Upper lobe of left lung (tissue), 6 donors: ENCODE data around the gene USP32. TPM values are rescaled to one million over a fixed set of nuclear protein-coding genes. Genes with fewer than 3 reads are reported as not detected.

Experiments
- ATAC-seq, 2 donors: fragments of 200-7000 bp; cut with Tn5 transposase; one replicate each; pipeline ENCODE4 v1.9.1; 2022; ENCODE audit warnings: mild to moderate bottlenecking in 2 of 2, moderate library complexity in 2 of 2; ENCODE audit not compliant: low FRiP score in 2 of 2
- DNase-seq, 2 donors: peaks; one replicate each; pipeline ENCODE4 v3.0.0-alpha.2; 2019 to 2020
- H3K27ac ChIP-seq, 4 donors: fragments of 200-600 bp; sonication (generic); one replicate each; pipeline ENCODE4 v1.5.1; 2016 to 2019
- H3K27me3 ChIP-seq, 4 donors: fragments of 200-600 bp; sonication (generic); one replicate each; pipeline ENCODE4 v1.5.1; 2017 to 2019
- H3K36me3 ChIP-seq, 4 donors: fragments of 200-600 bp; sonication (generic); one replicate each; pipeline ENCODE4 v1.5.1; 2016 to 2019
- H3K4me1 ChIP-seq, 4 donors: fragments of 200-600 bp; sonication (generic); one replicate each; pipeline ENCODE4 v1.5.1; 2018 to 2019
- H3K4me3 ChIP-seq, 4 donors: fragments of 200-600 bp; sonication (generic); one replicate each; pipeline ENCODE4 v1.5.1; 2017 to 2019; ENCODE audit warnings: mild to moderate bottlenecking in 2 of 4, moderate library complexity in 1 of 4
- H3K9me3 ChIP-seq, 4 donors: fragments of 200-600 bp; sonication (generic); one replicate each; pipeline ENCODE4 v1.5.1; 2018 to 2019
- EP300 ChIP-seq, 4 donors: sonication (generic); formaldehyde crosslinking; IDR thresholded peaks; one replicate each; pipeline ENCODE4 v1.5.1; 2017; ENCODE audit warnings: antibody characterized with exemption in 4 of 4, control low read depth in 2 of 4
- POLR2A ChIP-seq, 4 donors: fragments of 450-650 bp; IDR thresholded peaks; one replicate each; pipeline ENCODE4 v1.5.1; 2016 to 2017; ENCODE audit warnings: antibody characterized with exemption in 4 of 4, mild to moderate bottlenecking in 2 of 4
- POLR2AphosphoS5 ChIP-seq, 2 donors: sonication (generic); formaldehyde crosslinking; IDR thresholded peaks; one replicate each; pipeline ENCODE4 v1.5.1; 2017; ENCODE audit warnings: antibody characterized with exemption in 2 of 2
- WGBS, 2 donors: methylation state at CpG; one replicate each; pipeline ENCODE4 v1.1.5; 2017 to 2018; 5-methylcytosine and 5-hydroxymethylcytosine counted together
- total RNA-seq, 6 donors: library from RNA; depleted of rRNA in 4 of 6; stranded (reverse); fragments of >200 nt in 4 of 6; gene quantifications; one replicate each; pipeline versions ENCODE4 v1.1.0 to v1.2.1, GENCODE V29; 2016 to 2021
- TF ChIP-seq, protein P1 (sequence below), 6 experiments: fragments of 450-650 bp in 4 of 6; fragments of 200-600 bp in 2 of 6; sonication (generic) in 2 of 6; IDR thresholded peaks; one replicate each; pipeline ENCODE4 v1.5.1; 2016 to 2019; ENCODE audit warnings: antibody characterized with exemption in 6 of 6
- donor health status: DM: no; HTN: no; CAD: no; lungs with moderate emphysema.
- donor health status: DM: no; HTN: yes; CAD: no; lungs with severe emphysema.

USP32 gene
- total RNA-seq, 6 donors from 2014 or later: 69.5 to 115 (median 86.3) TPM

- ATAC-seq: no peak
- peaks cover 0 to 29% (median 22%) of the 10 kb centered on the region in 4 donors for H3K4me1 ChIP-seq
Observed at GRCh38 chr17:60301649-60302048, 90.3 kb downstream of the USP32 start.

GRCh38 chr17:60300949-60301348 lies 91.0 kb downstream of the USP32 start:
- WGBS, 2 donors: 58 to 70% methylated on average over 1 of the region's 1 CpG
- TF ChIP-seq POLR2A (IDR thresholded peaks at IDR 0.05): no peak
- no peak for TF ChIP-seq EP300 (IDR thresholded peaks at IDR 0.05)
- TF ChIP-seq, protein P1, sequence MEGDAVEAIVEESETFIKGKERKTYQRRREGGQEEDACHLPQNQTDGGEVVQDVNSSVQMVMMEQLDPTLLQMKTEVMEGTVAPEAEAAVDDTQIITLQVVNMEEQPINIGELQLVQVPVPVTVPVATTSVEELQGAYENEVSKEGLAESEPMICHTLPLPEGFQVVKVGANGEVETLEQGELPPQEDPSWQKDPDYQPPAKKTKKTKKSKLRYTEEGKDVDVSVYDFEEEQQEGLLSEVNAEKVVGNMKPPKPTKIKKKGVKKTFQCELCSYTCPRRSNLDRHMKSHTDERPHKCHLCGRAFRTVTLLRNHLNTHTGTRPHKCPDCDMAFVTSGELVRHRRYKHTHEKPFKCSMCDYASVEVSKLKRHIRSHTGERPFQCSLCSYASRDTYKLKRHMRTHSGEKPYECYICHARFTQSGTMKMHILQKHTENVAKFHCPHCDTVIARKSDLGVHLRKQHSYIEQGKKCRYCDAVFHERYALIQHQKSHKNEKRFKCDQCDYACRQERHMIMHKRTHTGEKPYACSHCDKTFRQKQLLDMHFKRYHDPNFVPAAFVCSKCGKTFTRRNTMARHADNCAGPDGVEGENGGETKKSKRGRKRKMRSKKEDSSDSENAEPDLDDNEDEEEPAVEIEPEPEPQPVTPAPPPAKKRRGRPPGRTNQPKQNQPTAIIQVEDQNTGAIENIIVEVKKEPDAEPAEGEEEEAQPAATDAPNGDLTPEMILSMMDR (IDR thresholded peaks at IDR 0.05): no peak
- no peak for TF ChIP-seq POLR2AphosphoS5 (IDR thresholded peaks at IDR 0.05)
- no peak for DNase-seq

More at GRCh38 chr17:60301649-60302048, 90.3 kb downstream of the USP32 start:
- TF ChIP-seq EP300 (IDR thresholded peaks at IDR 0.05): no peak
- TF ChIP-seq, protein P1 (IDR thresholded peaks at IDR 0.05): no peak
- no peak for TF ChIP-seq POLR2AphosphoS5 (IDR thresholded peaks at IDR 0.05)
- TF ChIP-seq POLR2A (IDR thresholded peaks at IDR 0.05): no peak
- WGBS, 2 donors: 78 to 90% methylated on average over 1 of the region's 1 CpG
- H3K36me3 ChIP-seq: no peaks in the 10 kb centered on the region
- H3K4me3 ChIP-seq: no peak overlapping the region
- no peaks in the 10 kb centered on the region for H3K27me3 ChIP-seq
- no peaks in the 10 kb centered on the region for H3K9me3 ChIP-seq
- DNase-seq: no peak
- H3K27ac ChIP-seq: no peak overlapping the region

GRCh38 chr17:60300011-60300410 lies 91.9 kb downstream of the USP32 start:
- Histone ChIP-seq H3K9me3 (no peaks in the 10 kb centered on the region), H3K27ac (no peak overlapping the region), H3K4me3 (no peak overlapping the region), H3K4me1 (peaks cover 0 to 24% (median 17%) of the 10 kb centered on the region in 4 donors), H3K36me3 (no peaks in the 10 kb centered on the region), H3K27me3 (no peaks in the 10 kb centered on the region)
- TF ChIP-seq, protein P1 (IDR thresholded peaks at IDR 0.05): no peak
- TF ChIP-seq POLR2A (IDR thresholded peaks at IDR 0.05): no peak
- TF ChIP-seq POLR2AphosphoS5 (IDR thresholded peaks at IDR 0.05): no peak
- TF ChIP-seq EP300 (IDR thresholded peaks at IDR 0.05): no peak
- ATAC-seq (no peak), DNase-seq (no peak)
- WGBS, 2 donors: 84 to 87% methylated on average over 2 of the region's 2 CpGs

More at GRCh38 chr17:60300949-60301348, 91.0 kb downstream of the USP32 start:
- Histone ChIP-seq H3K27ac (no peak overlapping the region), H3K36me3 (no peaks in the 10 kb centered on the region), H3K27me3 (no peaks in the 10 kb centered on the region), H3K4me3 (no peak overlapping the region), H3K4me1 (peaks cover 0 to 29% (median 22%) of the 10 kb centered on the region in 4 donors), H3K9me3 (no peaks in the 10 kb centered on the region)
- no peak for ATAC-seq

DNA sequence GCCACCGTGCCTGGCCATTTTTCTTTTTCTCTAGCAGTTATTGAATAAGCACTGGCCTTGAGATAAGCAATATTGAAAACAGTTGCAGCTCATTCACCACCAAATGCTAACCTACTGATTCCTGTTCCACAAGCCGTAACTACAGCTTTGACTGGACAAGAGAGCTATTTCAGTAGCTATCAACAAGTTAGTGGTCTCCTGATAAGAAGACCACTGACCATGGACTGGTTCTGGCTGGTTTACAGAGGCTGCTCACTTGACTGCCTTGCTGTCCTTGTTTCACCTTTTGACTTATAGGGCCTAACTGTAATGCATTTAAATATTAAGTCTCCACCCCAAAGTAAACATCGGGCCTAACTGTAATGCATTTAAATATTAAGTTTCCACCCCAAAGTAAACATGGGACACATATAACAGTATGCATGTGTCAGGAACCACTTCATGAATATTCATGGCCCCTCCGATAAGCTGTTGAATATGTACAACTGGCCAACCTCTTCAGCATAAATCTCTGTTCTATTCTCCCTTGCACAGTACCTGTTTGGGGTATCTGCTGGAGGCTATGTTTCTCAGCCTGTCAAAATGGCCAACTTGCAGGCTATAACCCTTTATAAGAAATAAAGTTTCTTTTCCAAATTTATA lies 94.1 kb downstream of the USP32 start:
- ATAC-seq (no peak), DNase-seq (no peak)
- Histone ChIP-seq H3K4me1 (peaks cover 0 to 10% (median 5%) of the 10 kb centered on the region in 4 donors), H3K4me3 (no peak overlapping the region), H3K9me3 (no peaks in the 10 kb centered on the region), H3K36me3 (peaks cover 0 to 5% (median 2%) of the 10 kb centered on the region in 4 donors), H3K27ac (no peak overlapping the region), H3K27me3 (no peaks in the 10 kb centered on the region)
- 94 to 96% methylated on average over 4 of the region's 4 CpGs for WGBS, 2 donors
- TF ChIP-seq EP300 (IDR thresholded peaks at IDR 0.05) (no peak), POLR2AphosphoS5 (IDR thresholded peaks at IDR 0.05) (no peak), POLR2A (IDR thresholded peaks at IDR 0.05) (no peak)
- TF ChIP-seq, protein P1 (IDR thresholded peaks at IDR 0.05): no peak

DNA sequence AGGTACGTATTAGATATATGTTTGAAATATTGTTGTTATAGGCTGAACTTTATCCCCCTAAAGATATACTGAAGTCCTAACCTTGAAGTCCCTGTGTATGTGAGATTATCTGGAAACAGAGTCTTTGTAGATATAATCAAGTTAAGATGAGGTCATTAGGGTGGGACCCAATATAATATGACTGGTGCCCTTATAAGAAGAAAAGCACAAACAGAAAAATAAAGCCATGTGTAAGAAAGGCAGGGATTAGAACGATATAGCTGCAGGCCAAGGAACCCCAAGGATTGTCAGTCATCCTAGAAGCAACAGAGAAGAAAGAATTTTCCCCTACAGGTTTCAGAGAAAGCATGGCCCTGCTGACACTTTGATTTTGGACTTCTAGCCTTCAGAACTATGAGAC lies 95.8 kb downstream of the USP32 start:
- Histone ChIP-seq H3K27ac (no peak overlapping the region), H3K27me3 (no peaks in the 10 kb centered on the region), H3K36me3 (peaks cover 0 to 5% (median 2%) of the 10 kb centered on the region in 4 donors), H3K4me1 (no peaks in the 10 kb centered on the region), H3K4me3 (no peak overlapping the region), H3K9me3 (no peaks in the 10 kb centered on the region)
- no peak for DNase-seq
- TF ChIP-seq POLR2AphosphoS5 (IDR thresholded peaks at IDR 0.05) (no peak), EP300 (IDR thresholded peaks at IDR 0.05) (no peak), POLR2A (IDR thresholded peaks at IDR 0.05) (no peak)
- TF ChIP-seq, protein P1 (IDR thresholded peaks at IDR 0.05): no peak
- no peak for ATAC-seq
- 97% methylated on average over 2 of the region's 2 CpGs for WGBS, 2 donors
